HepG2 (cell line): Measurements from ENCODE around the gene SOX9.

Experiments
- ARNTL ChIP-seq: sonication (generic); formaldehyde crosslinking; IDR thresholded peaks from 2 replicates; pipeline ENCODE4 v1.4.0; 2020; ENCODE audit warnings: mild to moderate bottlenecking, missing genetic modification reagents
- ATF6 ChIP-seq: sonication (generic); formaldehyde crosslinking; conservative IDR thresholded peaks from 2 replicates; pipeline ENCODE4 v1.4.0; 2020; ENCODE audit warnings: missing genetic modification reagents
- BHLHE40 ChIP-seq: IDR thresholded peaks from 2 replicates; pipeline ENCODE4 v1.6.1; 2011; ENCODE audit warnings: low read length, improper control_type of control experiment
- GZF1 ChIP-seq: sonication (generic); formaldehyde crosslinking; IDR thresholded peaks from 2 replicates; pipeline ENCODE4 v1.5.1; 2020; ENCODE audit warnings: mild to moderate bottlenecking, missing genetic modification reagents
- HMGXB3 ChIP-seq: sonication (generic); formaldehyde crosslinking; IDR thresholded peaks from 2 replicates; pipeline ENCODE4 v1.4.0; 2020; ENCODE audit warnings: missing genetic modification reagents, borderline replicate concordance
- HNRNPL ChIP-seq: fragments of 200-400 bp; formaldehyde crosslinking; IDR thresholded peaks from 2 replicates; pipeline ENCODE4 v1.6.1; 2017; ENCODE audit warnings: mild to moderate bottlenecking, low read depth, low read length
- MEF2D ChIP-seq: sonication (generic); formaldehyde crosslinking; IDR thresholded peaks from 2 replicates; pipeline ENCODE4 v1.5.1; 2020; ENCODE audit warnings: mild to moderate bottlenecking, missing genetic modification reagents
- ZNF550 ChIP-seq: sonication (generic); formaldehyde crosslinking; IDR thresholded peaks from 2 replicates; pipeline ENCODE4 v1.4.0; 2020; ENCODE audit warnings: mild to moderate bottlenecking, missing genetic modification reagents, borderline replicate concordance
- TF ChIP-seq, protein P1 (sequence below): sonication (generic); formaldehyde crosslinking; IDR thresholded peaks from 2 replicates; pipeline ENCODE4 v1.5.0; 2020; ENCODE audit warnings: missing genetic modification reagents

DNA sequence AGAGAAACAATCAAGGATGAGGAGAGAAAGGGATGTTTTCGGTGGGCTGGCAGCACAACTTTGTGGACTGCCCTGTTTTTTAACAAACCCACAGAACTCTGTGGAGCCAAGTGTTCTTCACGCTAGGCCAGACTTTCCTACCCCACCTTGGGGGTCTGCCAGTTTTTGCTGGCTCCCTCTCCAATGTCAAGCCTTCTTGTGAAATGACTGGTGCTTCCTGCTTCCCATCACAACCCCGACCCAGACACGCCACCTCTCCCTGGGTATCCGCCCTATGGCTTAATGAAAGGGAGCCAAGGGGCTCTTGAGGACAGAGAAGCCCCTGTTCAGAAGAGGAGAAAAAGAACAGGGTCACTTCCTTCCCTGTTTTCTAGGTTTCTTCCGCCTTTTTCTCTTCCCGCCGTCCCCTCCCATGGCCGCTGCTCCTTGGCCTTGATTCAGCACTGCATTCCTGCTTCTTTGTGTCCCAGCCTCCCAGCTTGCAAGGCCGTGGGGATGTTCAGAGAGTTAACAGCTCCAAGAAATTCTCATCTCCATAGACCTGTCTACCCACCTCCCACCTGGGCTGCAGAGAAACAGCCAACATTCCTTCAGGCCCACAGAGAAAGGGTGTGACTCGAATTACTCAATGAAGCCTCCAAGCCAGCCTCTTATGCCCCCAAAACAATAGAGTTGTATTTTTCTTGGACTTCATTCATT is 16.5 kb upstream of the SOX9 start:
- TF ChIP-seq HMGXB3 (CRISPR knock-in tag): no peak
- TF ChIP-seq ATF6: no peak
- TF ChIP-seq HNRNPL: no peak
- TF ChIP-seq MEF2D (CRISPR knock-in tag): no peak
- no peak for TF ChIP-seq ZNF550
- no peak for TF ChIP-seq GZF1
- TF ChIP-seq, protein P1, sequence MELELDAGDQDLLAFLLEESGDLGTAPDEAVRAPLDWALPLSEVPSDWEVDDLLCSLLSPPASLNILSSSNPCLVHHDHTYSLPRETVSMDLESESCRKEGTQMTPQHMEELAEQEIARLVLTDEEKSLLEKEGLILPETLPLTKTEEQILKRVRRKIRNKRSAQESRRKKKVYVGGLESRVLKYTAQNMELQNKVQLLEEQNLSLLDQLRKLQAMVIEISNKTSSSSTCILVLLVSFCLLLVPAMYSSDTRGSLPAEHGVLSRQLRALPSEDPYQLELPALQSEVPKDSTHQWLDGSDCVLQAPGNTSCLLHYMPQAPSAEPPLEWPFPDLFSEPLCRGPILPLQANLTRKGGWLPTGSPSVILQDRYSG (CRISPR knock-in tag): no peak
- TF ChIP-seq ARNTL (CRISPR knock-in tag): no peak
- TF ChIP-seq BHLHE40: no peak
